Erythroblast (primary cell): ENCODE data around the gene CADM4.

Source experiments
- GATA1 ChIP-seq: IDR thresholded peaks from 2 replicates; pipeline ENCODE4 v1.6.1; 2011; ENCODE audit warnings: low read depth, mild to moderate bottlenecking, control low read depth, low read length, moderate library complexity
- POLR2A ChIP-seq: IDR thresholded peaks from 2 replicates; pipeline ENCODE4 v1.6.1; 2011; ENCODE audit warnings: mild to moderate bottlenecking, low read length

DNA sequence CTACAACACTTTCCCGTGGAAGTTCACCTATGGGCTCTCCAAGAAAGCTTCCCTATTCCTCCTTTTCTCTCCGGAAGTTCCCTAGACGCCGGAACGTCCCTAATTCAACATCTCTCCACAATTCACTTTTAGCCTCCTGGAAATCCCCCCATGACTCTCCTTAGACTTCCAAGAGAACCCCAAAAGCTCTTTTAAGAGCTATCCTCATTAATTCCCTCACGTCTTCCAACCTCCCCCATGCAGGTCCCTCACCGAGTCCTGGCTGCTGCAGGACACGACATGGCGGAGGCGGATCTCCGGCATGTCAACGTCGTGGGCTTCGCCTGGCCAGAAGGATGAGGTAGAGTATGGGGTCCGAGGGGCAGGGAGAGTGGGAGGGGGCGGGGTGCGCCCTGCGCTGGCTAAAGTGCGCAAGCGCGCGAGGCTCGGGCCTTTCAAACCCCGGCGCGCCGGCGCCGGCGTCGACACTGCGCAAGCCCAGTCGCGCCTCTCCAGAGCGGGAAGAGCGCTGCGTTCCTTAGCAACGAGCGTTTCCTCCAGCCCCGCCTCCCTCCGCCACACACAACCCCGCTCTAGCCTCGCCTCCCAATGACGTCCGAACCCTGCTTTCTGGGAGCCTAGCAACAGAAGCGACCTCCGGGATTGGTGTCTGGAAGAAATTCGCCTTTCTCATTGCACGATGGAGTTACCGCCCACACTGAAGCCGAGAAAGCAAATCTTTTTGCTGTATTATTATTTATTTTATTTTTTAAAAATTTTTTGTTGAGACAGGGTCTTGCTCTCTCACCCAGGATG lies 64.3 kb downstream of the CADM4 start, which contains the start of the genes PINLYP and XRCC1:
- TF ChIP-seq POLR2A (peak; percentile 58), GATA1 (no peak)
